Heart right ventricle (tissue), 16 donors: ENCODE measurements around the gene SAFB2. TPM values are rescaled to one million over a fixed set of nuclear protein-coding genes. Genes with fewer than 3 reads are reported as not detected.

ENCODE experiments used
- ATAC-seq, 8 donors: fragments of 200-7000 bp; cut with Tn5 transposase; one replicate each; pipeline ENCODE4 v1.9.1; 2020; ENCODE audit warnings: mild to moderate bottlenecking in 8 of 8, moderate library complexity in 8 of 8, moderate number of reproducible peaks in 1 of 8
- DNase-seq, 2 donors: peaks; one replicate each; pipeline ENCODE4 v3.0.0-alpha.2; 2020
- H3K27ac ChIP-seq, 10 donors: fragments of 200-600 bp; sonication (generic) in 2 of 10; one replicate each; pipeline versions ENCODE4 v1.5.0 to v1.8.0; 2020 to 2022; ENCODE audit warnings: mild to moderate bottlenecking in 3 of 10
- H3K27me3 ChIP-seq, 7 donors: fragments of 200-600 bp; one replicate each; pipeline ENCODE4 v1.8.0; 2021 to 2022; ENCODE audit warnings: mild to moderate bottlenecking in 2 of 7
- H3K36me3 ChIP-seq, 9 donors: fragments of 200-600 bp; sonication (generic) in 1 of 9; one replicate each; pipeline versions ENCODE4 v1.5.0 to v1.8.0; 2020 to 2022; ENCODE audit warnings: mild to moderate bottlenecking in 2 of 9
- H3K4me1 ChIP-seq, 9 donors: fragments of 200-600 bp; sonication (generic) in 1 of 9; one replicate each; pipeline versions ENCODE4 v1.5.0 to v1.8.0; 2020 to 2022; ENCODE audit warnings: mild to moderate bottlenecking in 4 of 9
- H3K4me3 ChIP-seq, 10 donors: fragments of 200-600 bp; sonication (generic) in 2 of 10; one replicate each; pipeline versions ENCODE4 v1.5.0 to v1.8.0; 2020 to 2022; ENCODE audit warnings: mild to moderate bottlenecking in 7 of 10, moderate library complexity in 2 of 10
- H3K9me3 ChIP-seq, 11 donors: fragments of 200-600 bp in 10 of 11; sonication (generic) in 2 of 11; one replicate each; pipeline versions ENCODE4 v1.5.0 to v1.8.0; 2013 to 2022; ENCODE audit warnings: mild to moderate bottlenecking in 2 of 11, control low read depth in 1 of 11, moderate library complexity in 1 of 11
- WGBS, 2 donors: extraction: QIAGEN DNeasy Blood & Tissue Kit; methylation state at CpG; one replicate each; pipeline ENCODE4 v1.1.7; 2013; ENCODE audit warnings: inconsistent platforms in 1 of 2; 5-methylcytosine and 5-hydroxymethylcytosine counted together
- intact Hi-C, 10 donors: fragments of 100-400 bp; cut with DNase I; formaldehyde crosslinking; loops; one replicate each; pipeline versions ENCODE4 v1.11.1 to v1.14.2; 2022
- polyA plus RNA-seq, 2 donors: library from polyadenylated mRNA; stranded (reverse); fragments of 200-250 nt; gene quantifications; one replicate each; pipeline ENCODE4 v1.2.3, GENCODE V29; 2013
- total RNA-seq, 10 donors: library from RNA; stranded (reverse); fragmentation: NEBNext Ultra II Directional in 3 of 10; extraction: Animal tissue kit (Norgen Biotek cat#: 25700) in 3 of 10; gene quantifications; one replicate each; pipeline versions ENCODE4 v1.2.1 to v1.2.4, GENCODE V29; 2021 to 2023
- TF ChIP-seq, protein P1 (sequence below), 9 donors: fragments of 200-600 bp; sonication (generic) in 2 of 9; IDR thresholded peaks; one replicate each; pipeline versions ENCODE4 v1.5.0 to v1.8.0; 2021 to 2022; ENCODE audit warnings: antibody characterized with exemption in 9 of 9, mild to moderate bottlenecking in 5 of 9, moderate library complexity in 1 of 9
- donor health status: Arrhythmogenic right ventricular cardiomyopathy.
- donor health status: ischemic (EF 13 %, LVEDD 7.1; RV severe dilation, severe dysfunction).
- donor health status: healthy with polysubstance abuse.
- donor health status: DM: no; HTN: yes; CAD: no.
- donor health status: DM: no; HTN: no; CAD: no.
- donor health status: ischemic (EF 25% LVEDD 6.9; RV normal size, moderate dysfunction).
- donor health status: ischemic (EF 25% LVEDD 5.7; RV mildly dilated, moderate dysfunction).
- donor health status: healthy.
- donor health status: DM: yes; HTN: yes; CAD: no.
- donor health status: Ischemic cardiomyopathy.
- donor health status: ischemic (EF 35%, LVEDD 5.7; RV mildly dilated, moderate dysfunction).
- donor health status: nonischemic (EF 11% LVEDD 7.7; RV severe dilation, severe dysfunction).
- donor health status: DM: yes; HTN: yes; CAD: no.
- donor health status: PGD.
- donor health status: ischemic (EF 29% LVEDD 5.4; RV normal size, mild dysfunction).
- donor health status: nonischemic (EF 23%, LVEDD 6.1; RV moderate dilation, normal function).

The SAFB2 gene
- total and polyA plus RNA-seq, 12 donors: 30.8 to 80.3 (median 45.9) TPM

DNA sequence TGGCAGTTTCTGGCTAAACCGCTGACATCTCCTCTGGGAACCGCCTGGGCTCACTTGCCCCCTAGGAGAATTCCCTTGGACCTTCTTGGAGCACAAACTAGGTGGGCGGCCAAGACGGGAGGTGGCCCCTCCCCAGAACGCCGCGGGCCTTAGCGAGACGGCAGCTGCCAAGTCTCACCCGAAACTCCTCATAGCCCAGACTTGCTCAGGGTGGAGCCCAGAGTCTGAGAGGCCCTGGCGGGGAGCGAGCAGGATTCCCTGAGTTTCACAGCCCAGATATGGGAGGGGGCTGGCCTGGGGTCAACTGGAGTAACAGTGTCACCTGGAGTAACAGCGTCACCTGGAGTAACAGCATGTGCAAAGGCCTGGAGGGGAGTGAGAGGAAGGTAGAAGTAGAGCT, 64.9 kb downstream of the SAFB2 start:
- no peak for ATAC-seq
- intact Hi-C loops: no loop called here
- no peak for DNase-seq
- Histone ChIP-seq H3K36me3 (no peaks in the 10 kb centered on the region), H3K4me1 (no peaks in the 10 kb centered on the region), H3K4me3 (no peak overlapping the region), H3K27ac (no peak overlapping the region), H3K9me3 (peaks cover 0 to 12% (median 8%) of the 10 kb centered on the region in 11 donors), H3K27me3 (peaks cover 0 to 54% (median 23%) of the 10 kb centered on the region in 7 donors)
- TF ChIP-seq, protein P1, sequence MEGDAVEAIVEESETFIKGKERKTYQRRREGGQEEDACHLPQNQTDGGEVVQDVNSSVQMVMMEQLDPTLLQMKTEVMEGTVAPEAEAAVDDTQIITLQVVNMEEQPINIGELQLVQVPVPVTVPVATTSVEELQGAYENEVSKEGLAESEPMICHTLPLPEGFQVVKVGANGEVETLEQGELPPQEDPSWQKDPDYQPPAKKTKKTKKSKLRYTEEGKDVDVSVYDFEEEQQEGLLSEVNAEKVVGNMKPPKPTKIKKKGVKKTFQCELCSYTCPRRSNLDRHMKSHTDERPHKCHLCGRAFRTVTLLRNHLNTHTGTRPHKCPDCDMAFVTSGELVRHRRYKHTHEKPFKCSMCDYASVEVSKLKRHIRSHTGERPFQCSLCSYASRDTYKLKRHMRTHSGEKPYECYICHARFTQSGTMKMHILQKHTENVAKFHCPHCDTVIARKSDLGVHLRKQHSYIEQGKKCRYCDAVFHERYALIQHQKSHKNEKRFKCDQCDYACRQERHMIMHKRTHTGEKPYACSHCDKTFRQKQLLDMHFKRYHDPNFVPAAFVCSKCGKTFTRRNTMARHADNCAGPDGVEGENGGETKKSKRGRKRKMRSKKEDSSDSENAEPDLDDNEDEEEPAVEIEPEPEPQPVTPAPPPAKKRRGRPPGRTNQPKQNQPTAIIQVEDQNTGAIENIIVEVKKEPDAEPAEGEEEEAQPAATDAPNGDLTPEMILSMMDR (IDR thresholded peaks at IDR 0.05): no peak
- 52 to 60% methylated on average over 13 of the region's 13 CpGs for WGBS, 2 donors

DNA sequence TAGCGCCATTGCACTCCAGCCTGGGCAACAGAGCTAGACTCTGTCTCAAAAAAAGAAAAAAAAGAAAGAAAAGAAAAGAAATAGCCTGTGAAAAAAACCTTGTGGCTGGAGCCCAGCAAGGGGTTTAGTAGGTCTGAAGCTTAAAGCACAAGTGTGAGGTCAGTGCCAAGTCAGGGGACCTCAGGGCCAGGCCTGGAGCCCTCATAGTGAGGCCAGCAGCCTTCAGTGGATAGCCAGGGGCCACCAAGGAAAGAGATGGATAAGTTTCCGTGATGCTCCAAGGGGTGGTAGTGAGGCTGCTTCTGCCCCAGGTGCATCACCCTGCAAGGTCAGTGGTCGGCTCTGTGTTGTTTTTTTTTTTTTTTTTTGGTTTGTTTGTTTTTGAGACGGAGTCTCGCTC, 67.7 kb downstream of the SAFB2 start:
- Histone ChIP-seq H3K4me1 (no peaks in the 10 kb centered on the region), H3K27me3 (peaks cover 0 to 27% (median 6%) of the 10 kb centered on the region in 7 donors), H3K36me3 (no peaks in the 10 kb centered on the region), H3K9me3 (no peaks in the 10 kb centered on the region), H3K4me3 (no peak overlapping the region), H3K27ac (no peak overlapping the region)
- 83% methylated on average over 5 of the region's 5 CpGs for WGBS, 2 donors
- intact Hi-C loops: no loop called here
- TF ChIP-seq, protein P1 (IDR thresholded peaks at IDR 0.05): no peak
- DNase-seq (no peak), ATAC-seq (no peak)

DNA sequence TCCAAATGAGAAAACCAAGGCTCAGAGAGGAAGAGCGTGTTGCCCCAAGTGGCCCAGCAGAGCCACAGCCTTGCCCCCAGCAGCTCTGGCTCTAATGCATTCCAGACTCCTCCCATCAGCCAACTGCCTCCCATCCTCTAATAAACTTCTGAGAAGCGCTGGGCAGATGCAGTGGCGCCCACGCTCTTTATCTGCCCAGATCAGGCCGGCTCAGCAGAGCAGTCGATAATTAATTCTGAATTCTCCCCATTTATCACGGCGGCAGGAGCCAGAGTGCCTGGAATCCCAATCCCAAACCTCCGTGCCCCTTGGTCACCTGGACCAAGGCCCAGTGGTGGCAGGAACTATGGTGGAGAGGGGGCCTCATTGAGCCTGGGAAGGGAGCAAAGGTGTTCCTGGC, 68.7 kb downstream of the SAFB2 start:
- no peak overlapping the region for H3K4me3 ChIP-seq
- no peaks in the 10 kb centered on the region for H3K4me1 ChIP-seq
- ATAC-seq (no peak), DNase-seq (no peak)
- WGBS, 2 donors: 76 to 78% methylated on average over 9 of the region's 9 CpGs
- peaks cover 0 to 23% (median 5%) of the 10 kb centered on the region in 7 donors for H3K27me3 ChIP-seq
- no peaks in the 10 kb centered on the region for H3K36me3 ChIP-seq
- intact Hi-C loops: no loop called here
- H3K9me3 ChIP-seq: no peaks in the 10 kb centered on the region
- TF ChIP-seq, protein P1 (IDR thresholded peaks at IDR 0.05): no peak
- no peak overlapping the region for H3K27ac ChIP-seq

DNA sequence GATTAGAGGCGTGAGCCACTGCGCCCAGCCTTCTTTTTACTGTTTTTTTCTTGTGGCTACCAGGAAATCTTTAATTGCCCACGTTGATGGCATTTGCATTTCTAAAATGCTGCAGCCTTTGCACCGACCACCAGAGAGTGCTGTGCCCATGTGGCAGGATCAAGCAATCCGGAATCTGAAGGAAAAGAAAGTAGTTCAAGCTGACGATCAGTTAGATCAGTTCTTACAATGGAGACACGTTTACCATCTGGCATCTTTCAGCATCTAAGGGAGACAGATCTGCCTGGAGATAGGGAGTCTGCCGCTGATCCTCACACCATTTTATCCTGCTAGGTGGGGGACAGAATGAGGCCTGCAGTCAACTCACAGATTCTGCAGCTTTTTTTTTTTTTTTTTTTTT, 74.7 kb downstream of the SAFB2 start:
- no peak overlapping the region for H3K27ac ChIP-seq
- intact Hi-C loops: no loop called here
- H3K27me3 ChIP-seq: no peaks in the 10 kb centered on the region
- TF ChIP-seq, protein P1 (IDR thresholded peaks at IDR 0.05): peak in 7 of 9 donors; percentile 35 to 46 (median 38)
- DNase-seq: no peak
- H3K36me3 ChIP-seq: no peaks in the 10 kb centered on the region
- H3K4me3 ChIP-seq: no peak overlapping the region
- H3K9me3 ChIP-seq: no peaks in the 10 kb centered on the region
- 35 to 38% methylated on average over 8 of the region's 8 CpGs for WGBS, 2 donors
- no peaks in the 10 kb centered on the region for H3K4me1 ChIP-seq
- ATAC-seq: no peak
